Epidermal melanocyte (primary cell): ENCODE measurements around the gene HOGA1.
"Not testable (repeated sequence)": the region's sequence is repeated elsewhere in the genome, so short reads cannot be mapped to it uniquely, and the experiment has no call there.

Source experiments
- DNase-seq: peaks from one replicate; pipeline ENCODE4 v3.0.0; 2011; ENCODE audit warnings: low spot score; ENCODE audit not compliant: insufficient read length

Gene HOGA1

GRCh38 chr10:97608991-97609561, 24.9 kb downstream of the HOGA1 start:
- no peak for DNase-seq

GRCh38 chr10:97611473-97611872, 27.3 kb downstream of the HOGA1 start:
- no peak for DNase-seq

GRCh38 chr10:97612386-97612785, 28.2 kb downstream of the HOGA1 start:
- DNase-seq, result no peak

- no peak for DNase-seq
Measured at GRCh38 chr10:97618285-97618684, 34.1 kb downstream of the HOGA1 start.

GRCh38 chr10:97618733-97619132, 34.5 kb downstream of the HOGA1 start:
- DNase-seq, result no peak

- DNase-seq, result no peak
Measured at GRCh38 chr10:97623277-97623676, 39.1 kb downstream of the HOGA1 start.

GRCh38 chr10:97627731-97628130, 43.5 kb downstream of the HOGA1 start:
- no peak for DNase-seq

- DNase-seq, result no peak
Measured at GRCh38 chr10:97628228-97628627, 44.0 kb downstream of the HOGA1 start.

- DNase-seq, result no peak
Measured at GRCh38 chr10:97629289-97629688, 45.1 kb downstream of the HOGA1 start.

GRCh38 chr10:97631098-97631497, 46.9 kb downstream of the HOGA1 start:
- no peak for DNase-seq

- peak; percentile 86 for DNase-seq
Measured at GRCh38 chr10:97632949-97633884, 49.0 kb downstream of the HOGA1 start, which contains the start of gene MORN4. MORN4 (minus strand) TSS chr10:97633500; CDS start chr10:97619653, 13,847 bp downstream.

- DNase-seq, result no peak
Measured at GRCh38 chr10:97633921-97634320, 49.7 kb downstream of the HOGA1 start.

GRCh38 chr10:97635577-97635976, 51.4 kb downstream of the HOGA1 start:
- DNase-seq, result no peak

- not testable (repeated sequence) for DNase-seq
Measured at GRCh38 chr10:97639090-97639489, 54.9 kb downstream of the HOGA1 start.

GRCh38 chr10:97640174-97640867, 56.1 kb downstream of the HOGA1 start, which contains the start of gene PI4K2A:
PI4K2A (plus strand) TSS chr10:97640671; CDS start chr10:97640743, 72 bp downstream.
- peak; percentile 94 for DNase-seq

- no peak for DNase-seq
Measured at GRCh38 chr10:97640868-97641811, 57.0 kb downstream of the HOGA1 start.

GRCh38 chr10:97642471-97643159, 58.4 kb downstream of the HOGA1 start:
- not testable (repeated sequence) for DNase-seq

GRCh38 chr10:97643441-97643985, 59.3 kb downstream of the HOGA1 start:
- no peak for DNase-seq

GRCh38 chr10:97644936-97645335, 60.7 kb downstream of the HOGA1 start:
- DNase-seq, result no peak

- DNase-seq, result no peak
Measured at GRCh38 chr10:97647556-97647955, 63.4 kb downstream of the HOGA1 start.
